ENCODE data around the gene COL2A1.
"Not testable (repeated sequence)": the region's sequence is repeated elsewhere in the genome, so short reads cannot be mapped to it uniquely, and the experiment has no call there.

The COL2A1 gene

GRCh38 chr12:47972895-47973294 lies 31.4 kb downstream of the COL2A1 start:
- DNase-seq = no peak

- no peak for DNase-seq
These were observed 33.4 kb downstream of the COL2A1 start for GRCh38 chr12:47970843-47971242.

- no peak for DNase-seq
These were observed 34.4 kb downstream of the COL2A1 start for GRCh38 chr12:47969845-47970244.

- DNase-seq = no peak
These were observed 36.6 kb downstream of the COL2A1 start for GRCh38 chr12:47967461-47968321.

GRCh38 chr12:47965581-47965980 lies 38.7 kb downstream of the COL2A1 start:
- DNase-seq = no peak

- DNase-seq = peak; percentile 6
These were observed 40.1 kb downstream of the COL2A1 start for GRCh38 chr12:47964106-47964728.

GRCh38 chr12:47963340-47964040 lies 40.8 kb downstream of the COL2A1 start, which contains the start of gene TMEM106C:
Gene TMEM106C, plus strand, starts transcription at chr12:47963596. Its CDS starts 641 bp downstream, at chr12:47964237.
- DNase-seq = peak; percentile 94

- DNase-seq = no peak
These were observed 42.1 kb downstream of the COL2A1 start for GRCh38 chr12:47962198-47962597.

GRCh38 chr12:47957671-47958070 lies 46.6 kb downstream of the COL2A1 start:
- not testable (repeated sequence) for DNase-seq

GRCh38 chr12:47955059-47955458 lies 49.2 kb downstream of the COL2A1 start:
- DNase-seq = no peak

- no peak for DNase-seq
These were observed 49.7 kb downstream of the COL2A1 start for GRCh38 chr12:47954467-47955045.

- DNase-seq = no peak
These were observed 50.2 kb downstream of the COL2A1 start for GRCh38 chr12:47954058-47954457.

- DNase-seq = no peak
These were observed 53.3 kb downstream of the COL2A1 start for GRCh38 chr12:47950856-47951468.

GRCh38 chr12:47949441-47950341 lies 54.6 kb downstream of the COL2A1 start:
- DNase-seq = peak; percentile 47

GRCh38 chr12:47947341-47947740 lies 56.9 kb downstream of the COL2A1 start:
- DNase-seq = no peak

GRCh38 chr12:47946413-47947323 lies 57.6 kb downstream of the COL2A1 start:
- no peak for DNase-seq

- DNase-seq = no peak
These were observed 58.9 kb downstream of the COL2A1 start for GRCh38 chr12:47945341-47945728.

- no peak for DNase-seq
These were observed 59.5 kb downstream of the COL2A1 start for GRCh38 chr12:47944685-47945340.

GRCh38 chr12:47943623-47944340 lies 60.5 kb downstream of the COL2A1 start:
- DNase-seq = no peak
